HEK293T (cell line): Measurements from ENCODE around the gene CALD1.

Source experiments
- CTCF ChIA-PET: fragments of 350-600 bp; formaldehyde crosslinking; extraction: SDS; loops from one replicate; lab custom pipeline; 2021; ENCODE audit warnings: antibody characterized with exemption, inconsistent platforms; lab: Yijun Ruan, JAX
- POLR2A ChIA-PET: fragments of 350-600 bp; formaldehyde crosslinking; extraction: SDS; loops from one replicate; lab custom pipeline; 2020; ENCODE audit warnings: antibody characterized with exemption, inconsistent platforms; lab: Yijun Ruan, JAX
- DNase-seq: peaks from one replicate; pipeline ENCODE4 v3.0.0; 2012; ENCODE audit warnings: mixed read lengths; ENCODE audit errors: extremely low spot score
- ARNT ChIP-seq: fragments of 450-650 bp; IDR thresholded peaks from 2 replicates; pipeline ENCODE4 v1.6.1; 2017; ENCODE audit warnings: mild to moderate bottlenecking
- BHLHE40 ChIP-seq: fragments of 450-650 bp; IDR thresholded peaks from 2 replicates; pipeline ENCODE4 v1.6.1; 2016; ENCODE audit warnings: mild to moderate bottlenecking, moderate library complexity, borderline replicate concordance
- CTBP1 ChIP-seq: fragments of 450-650 bp; IDR thresholded peaks from 2 replicates; pipeline ENCODE4 v1.6.1; 2016; ENCODE audit warnings: borderline replicate concordance
- ELF4 ChIP-seq: fragments of 450-650 bp; IDR thresholded peaks from 2 replicates; pipeline ENCODE4 v1.6.1; 2017; ENCODE audit warnings: antibody characterized with exemption
- FOXA1 ChIP-seq: fragments of 450-650 bp; IDR thresholded peaks from 2 replicates; pipeline ENCODE4 v1.6.1; 2016; ENCODE audit warnings: mild to moderate bottlenecking
- FOXK2 ChIP-seq: fragments of 450-650 bp; IDR thresholded peaks from 2 replicates; pipeline ENCODE4 v1.6.1; 2016; ENCODE audit warnings: mild to moderate bottlenecking
- FOXM1 ChIP-seq: fragments of 450-650 bp; IDR thresholded peaks from 2 replicates; pipeline ENCODE4 v1.6.1; 2017; ENCODE audit warnings: mild to moderate bottlenecking, borderline replicate concordance
- HDGF ChIP-seq: fragments of 450-650 bp; IDR thresholded peaks from 2 replicates; pipeline ENCODE4 v1.6.1; 2017; ENCODE audit warnings: antibody characterized with exemption, borderline replicate concordance
- L3MBTL2 ChIP-seq: fragments of 450-650 bp; conservative IDR thresholded peaks from 2 replicates; pipeline ENCODE4 v1.6.1; 2016; ENCODE audit warnings: mild to moderate bottlenecking
- LEF1 ChIP-seq: fragments of 450-650 bp; IDR thresholded peaks from 2 replicates; pipeline ENCODE4 v1.6.1; 2017; ENCODE audit warnings: mild to moderate bottlenecking, borderline replicate concordance
- NFRKB ChIP-seq: fragments of 450-650 bp; IDR thresholded peaks from 2 replicates; pipeline ENCODE4 v1.6.1; 2016; ENCODE audit warnings: mild to moderate bottlenecking, moderate library complexity
- PKNOX1 ChIP-seq: fragments of 450-650 bp; IDR thresholded peaks from 2 replicates; pipeline ENCODE4 v1.6.1; 2016
- SP1 ChIP-seq: fragments of 450-650 bp; IDR thresholded peaks from 2 replicates; pipeline ENCODE4 v1.6.1; 2017
- SUZ12 ChIP-seq: fragments of 450-650 bp; IDR thresholded peaks from 2 replicates; pipeline ENCODE4 v1.6.1; 2016; ENCODE audit warnings: mild to moderate bottlenecking
- TARDBP ChIP-seq: fragments of 450-650 bp; IDR thresholded peaks from 2 replicates; pipeline ENCODE4 v1.6.1; 2016
- ZNF384 ChIP-seq: fragments of 450-650 bp; IDR thresholded peaks from 2 replicates; pipeline ENCODE4 v1.6.1; 2016

The CALD1 gene

GRCh38 chr7:134945691-134946090 is 166.3 kb downstream of the CALD1 start:
- POLR2A ChIA-PET: interaction anchor here (0.6 kb wide), 1 partner anchor 499 kb away, joined by 3 read pairs; no protein-coding TSS in a partner anchor
- no peak for DNase-seq
- CTCF ChIA-PET: no interaction called here
- no peak for TF ChIP-seq ELF4
- TF ChIP-seq CTBP1: no peak
- TF ChIP-seq ARNT: no peak
- TF ChIP-seq PKNOX1: no peak
- no peak for TF ChIP-seq L3MBTL2
- no peak for TF ChIP-seq SUZ12
- no peak for TF ChIP-seq HDGF
- TF ChIP-seq ZNF384: no peak
- TF ChIP-seq BHLHE40: no peak
- TF ChIP-seq FOXM1: no peak
- TF ChIP-seq SP1: no peak
- TF ChIP-seq TARDBP: no peak
- no peak for TF ChIP-seq LEF1
- no peak for TF ChIP-seq FOXK2
- TF ChIP-seq NFRKB: no peak
- no peak for TF ChIP-seq FOXA1

GRCh38 chr7:134946260-134946659 is 166.8 kb downstream of the CALD1 start:
- no peak for DNase-seq
- ChIA-PET CTCF (no interaction called here), POLR2A (no interaction called here)
- TF ChIP-seq FOXK2: no peak
- no peak for TF ChIP-seq ELF4

GRCh38 chr7:134947329-134947728 is 167.9 kb downstream of the CALD1 start:
- CTCF ChIA-PET: no interaction called here
- POLR2A ChIA-PET: no interaction called here
- no peak for DNase-seq
- no peak for TF ChIP-seq CTBP1
- TF ChIP-seq SUZ12: no peak
- TF ChIP-seq HDGF: no peak
- no peak for TF ChIP-seq FOXK2
- TF ChIP-seq BHLHE40: no peak
- TF ChIP-seq LEF1: no peak
- no peak for TF ChIP-seq ARNT
- no peak for TF ChIP-seq PKNOX1
- no peak for TF ChIP-seq ELF4

GRCh38 chr7:134947831-134948230 is 168.4 kb downstream of the CALD1 start:
- TF ChIP-seq CTBP1 (no peak), FOXM1 (no peak), SP1 (no peak), FOXA1 (no peak), SUZ12 (no peak), ARNT (no peak), BHLHE40 (no peak), HDGF (no peak), LEF1 (no peak), L3MBTL2 (no peak), TARDBP (no peak)
- DNase-seq: no peak
- ChIA-PET POLR2A (no interaction called here), CTCF (no interaction called here)

GRCh38 chr7:134948246-134948645 is 168.8 kb downstream of the CALD1 start:
- no peak for DNase-seq
- POLR2A ChIA-PET: no interaction called here
- CTCF ChIA-PET: no interaction called here
- TF ChIP-seq TARDBP: no peak
- TF ChIP-seq CTBP1: no peak
- TF ChIP-seq SUZ12: no peak
- no peak for TF ChIP-seq ELF4
- no peak for TF ChIP-seq HDGF
- TF ChIP-seq PKNOX1: no peak
- TF ChIP-seq NFRKB: no peak
- no peak for TF ChIP-seq L3MBTL2
- TF ChIP-seq SP1: no peak
- no peak for TF ChIP-seq FOXA1
- TF ChIP-seq BHLHE40: no peak
- TF ChIP-seq FOXM1: no peak
- no peak for TF ChIP-seq ZNF384

- TF ChIP-seq BHLHE40 (no peak), CTBP1 (no peak), ARNT (no peak), ZNF384 (no peak), TARDBP (no peak), FOXA1 (no peak), PKNOX1 (no peak), SUZ12 (no peak), LEF1 (no peak), SP1 (no peak), L3MBTL2 (no peak), NFRKB (no peak), FOXM1 (no peak), ELF4 (no peak), FOXK2 (no peak), HDGF (no peak)
- CTCF ChIA-PET: no interaction called here
- DNase-seq: no peak
- POLR2A ChIA-PET: no interaction called here
These were observed 169.3 kb downstream of the CALD1 start for GRCh38 chr7:134948736-134949135.
